Common myeloid progenitor, CD34-positive (primary cell): ENCODE data around the gene RMND5A.

Source experiments
- CTCF ChIA-PET: fragments of 350-600 bp; sonication (Branson Sonifier 250); formaldehyde crosslinking; loops from one replicate; lab custom pipeline; 2021; ENCODE audit warnings: antibody characterized with exemption; lab: Charles Lee
- POLR2A ChIA-PET: fragments of 350-600 bp; sonication (Branson Sonifier 250); formaldehyde crosslinking; loops from one replicate; lab custom pipeline; 2021; ENCODE audit warnings: antibody characterized with exemption; lab: Charles Lee
- DNase-seq, 3 donors: peaks; one replicate each; pipeline versions ENCODE4 v3.0.0 to v3.0.0-alpha.2; 2013
- H3K27ac ChIP-seq, 2 experiments: 1 replicate in 1 of 2; 2 replicates in 1 of 2; pipeline ENCODE4 v1.7.0; 2013; ENCODE audit warnings: inconsistent platforms in 2 of 2, low read length in 2 of 2, mild to moderate bottlenecking in 2 of 2, low read depth in 1 of 2, moderate library complexity in 1 of 2; ENCODE audit not compliant: severe bottlenecking in 2 of 2, insufficient read depth in 1 of 2, poor library complexity in 1 of 2
- H3K27me3 ChIP-seq, 5 experiments: replicated peaks in 2 of 5; 1 replicate in 3 of 5; 2 replicates in 2 of 5; pipeline versions ENCODE4 v1.6.1 to v1.7.0; 2013; ENCODE audit warnings: low read length in 4 of 5, mild to moderate bottlenecking in 2 of 5, moderate library complexity in 2 of 5, inconsistent platforms in 1 of 5; ENCODE audit not compliant: insufficient read depth in 5 of 5, control insufficient read depth in 4 of 5
- H3K36me3 ChIP-seq, 4 experiments: 1 replicate in 2 of 4; 2 replicates in 2 of 4; pipeline versions ENCODE4 v1.6.1 to v1.7.0; 2013; ENCODE audit warnings: low read length in 3 of 4, control low read depth in 1 of 4, mild to moderate bottlenecking in 1 of 4; ENCODE audit not compliant: control insufficient read depth in 4 of 4, insufficient read depth in 4 of 4
- H3K4me1 ChIP-seq, 4 experiments: 1 replicate in 3 of 4; 2 replicates in 1 of 4; pipeline versions ENCODE4 v1.6.1 to v1.7.1; 2013; ENCODE audit warnings: low read length in 3 of 4, mild to moderate bottlenecking in 3 of 4, control low read depth in 1 of 4, inconsistent platforms in 1 of 4, moderate library complexity in 1 of 4; ENCODE audit not compliant: control insufficient read depth in 4 of 4, insufficient read depth in 4 of 4; ENCODE audit errors: control extremely low read depth in 1 of 4
- H3K4me3 ChIP-seq, 7 experiments: 1 replicate in 4 of 7; 2 replicates in 3 of 7; pipeline versions ENCODE4 v1.5.1 to v1.7.0; 2013; ENCODE audit warnings: mild to moderate bottlenecking in 7 of 7, low read length in 6 of 7, moderate library complexity in 6 of 7, inconsistent platforms in 2 of 7, low read depth in 2 of 7, control low read depth in 1 of 7; ENCODE audit not compliant: insufficient read depth in 4 of 7, control insufficient read depth in 1 of 7; ENCODE audit errors: extremely low read depth in 1 of 7
- H3K9me3 ChIP-seq, 5 experiments: 1 replicate in 4 of 5; 2 replicates in 1 of 5; pipeline versions ENCODE4 v1.6.1 to v1.7.1; 2013; ENCODE audit warnings: low read length in 4 of 5, mild to moderate bottlenecking in 2 of 5, inconsistent platforms in 1 of 5, low read depth in 1 of 5, moderate library complexity in 1 of 5; ENCODE audit not compliant: control insufficient read depth in 4 of 5, insufficient read depth in 2 of 5; ENCODE audit errors: control extremely low read depth in 1 of 5
- WGBS: methylation state at CpG from one replicate; pipeline ENCODE4 v1.1.5; 2013; ENCODE audit not compliant: insufficient coverage; 5-methylcytosine and 5-hydroxymethylcytosine counted together

RMND5A gene

DNA sequence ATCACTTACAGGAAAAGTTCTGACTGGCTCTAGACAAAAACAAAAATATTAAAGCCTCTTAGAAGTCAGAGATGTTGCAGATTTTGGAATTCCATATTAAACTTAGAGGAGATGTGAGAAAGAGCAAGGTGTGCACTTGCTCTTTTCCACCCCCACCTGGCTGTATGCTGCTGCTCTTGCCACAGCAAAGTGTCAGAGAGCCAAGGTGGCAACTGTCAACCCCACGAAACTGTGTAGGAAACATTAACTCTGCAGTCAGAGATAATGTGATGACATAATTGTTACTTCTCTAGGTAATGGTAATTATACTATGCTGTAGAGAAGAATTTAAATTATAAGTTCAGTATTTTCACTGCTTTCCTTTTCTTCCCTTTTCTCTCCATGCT lies 45.2 kb downstream of the RMND5A start:
- H3K4me3 ChIP-seq, result no peak overlapping the region
- no peaks in the 10 kb centered on the region for H3K27me3 ChIP-seq
- H3K27ac ChIP-seq, result no peak overlapping the region
- H3K36me3 ChIP-seq, result peaks cover 15 to 50% (median 29%) of the 10 kb centered on the region in 4 experiments
- POLR2A ChIA-PET, result no interaction called here
- no peaks in the 10 kb centered on the region for H3K9me3 ChIP-seq
- no peak for DNase-seq
- CTCF ChIA-PET, result interaction anchor here (0.8 to 3.7 kb wide), 9 partner anchors 9 to 247 kb away, joined by 3 to 18 read pairs (median 5); no protein-coding TSS in a partner anchor
- no CpG with 5 or more reads among the region's 1 CpG for WGBS
- H3K4me1 ChIP-seq, result no peaks in the 10 kb centered on the region

DNA sequence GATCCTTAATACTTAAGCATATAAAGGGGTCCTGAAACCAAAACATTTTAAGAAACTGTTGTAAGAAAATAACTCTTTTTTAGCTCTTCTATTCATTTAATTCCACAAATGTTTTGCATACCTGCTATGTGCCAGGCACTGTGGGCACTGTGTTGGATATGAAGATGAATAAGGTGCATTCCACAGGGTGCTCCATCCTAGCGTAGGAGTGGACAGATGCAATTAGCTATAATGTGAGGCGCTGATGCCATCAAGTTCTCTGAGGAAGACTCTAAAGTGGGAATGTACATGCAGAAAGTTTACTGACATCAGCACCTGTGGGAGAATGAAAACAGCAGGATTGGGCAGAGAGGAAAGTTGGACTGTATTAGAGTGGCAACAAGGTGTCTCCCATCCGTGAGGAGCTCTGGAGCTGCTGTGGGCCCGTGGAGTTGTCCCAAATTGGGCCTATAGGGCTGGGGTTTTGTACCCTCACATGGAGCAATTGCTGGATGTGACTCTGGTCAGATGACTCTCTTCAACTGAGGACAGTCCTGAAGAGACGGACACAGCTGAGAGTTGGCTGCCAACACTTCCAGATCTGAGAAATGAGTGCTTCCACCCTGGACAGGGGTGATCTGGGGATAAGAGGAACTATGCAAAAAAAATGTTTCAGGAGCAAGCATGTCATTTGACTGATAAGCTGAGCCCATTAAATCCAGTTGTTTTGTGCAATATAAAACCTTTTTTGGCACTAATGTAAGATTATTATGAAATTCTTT lies 48.3 kb downstream of the RMND5A start:
- 91% methylated on average over 5 of the region's 5 CpGs for WGBS
- peaks cover 19 to 73% (median 41%) of the 10 kb centered on the region in 4 experiments for H3K36me3 ChIP-seq
- ChIA-PET CTCF (interaction anchor here (0.8 kb wide), 1 partner anchor 14 kb away, joined by 3 read pairs; no protein-coding TSS in a partner anchor), POLR2A (no interaction called here)
- no peaks in the 10 kb centered on the region for H3K9me3 ChIP-seq
- H3K4me1 ChIP-seq, result no peaks in the 10 kb centered on the region
- no peak for DNase-seq
- H3K27me3 ChIP-seq, result no peaks in the 10 kb centered on the region
- no peak overlapping the region for H3K27ac ChIP-seq
- H3K4me3 ChIP-seq, result no peak overlapping the region

DNA sequence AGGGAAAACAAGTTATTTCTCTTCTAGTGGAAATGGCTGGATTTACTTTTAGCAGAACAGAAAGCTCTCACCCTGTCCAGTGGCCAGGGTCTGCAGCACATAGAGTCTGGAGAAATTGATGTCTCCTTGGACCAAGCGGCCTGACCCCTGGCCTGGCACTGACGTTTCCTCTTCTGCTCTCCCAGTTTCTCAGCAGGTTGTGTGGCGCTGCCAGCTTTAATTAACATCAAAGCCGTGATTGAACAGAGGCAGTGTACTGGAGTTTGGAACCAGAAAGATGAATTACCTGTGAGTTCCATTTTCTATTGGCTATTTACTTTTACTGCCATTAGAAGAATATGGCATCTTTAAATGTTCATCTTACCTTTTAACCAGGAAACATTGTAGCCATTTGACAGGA lies 49.7 kb downstream of the RMND5A start:
- POLR2A ChIA-PET, result no interaction called here
- DNase-seq, result no peak
- CTCF ChIA-PET, result interaction anchor here (0.9 to 1.5 kb wide), 3 partner anchors 10 to 251 kb away, joined by 3 to 5 read pairs (median 5); no protein-coding TSS in a partner anchor

DNA sequence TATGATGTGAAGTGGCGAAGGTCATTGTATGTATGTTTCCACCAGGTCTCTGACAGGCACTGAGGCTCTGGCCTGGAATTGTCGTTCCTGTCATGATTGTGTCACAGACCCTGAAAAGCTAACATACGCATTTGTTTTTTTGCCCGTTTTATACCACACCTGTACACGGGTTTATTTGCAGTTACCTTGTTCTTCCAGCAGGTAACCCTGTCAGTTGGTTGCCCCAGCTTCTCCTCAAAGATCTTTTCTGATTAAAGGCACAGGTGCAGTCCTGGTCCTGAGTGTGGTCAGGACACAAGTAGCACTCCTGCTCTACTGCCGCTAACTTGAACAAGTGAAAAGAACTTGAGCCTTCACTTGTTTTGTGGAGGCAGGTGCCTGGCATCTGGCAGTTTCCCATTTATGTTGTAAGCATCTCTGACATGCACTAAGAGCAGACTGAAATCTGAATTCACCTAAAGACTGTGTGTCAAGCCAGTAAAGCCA lies 50.8 kb downstream of the RMND5A start:
- Histone ChIP-seq H3K4me3 (no peak overlapping the region), H3K27me3 (no peaks in the 10 kb centered on the region), H3K36me3 (peaks cover 21 to 89% (median 52%) of the 10 kb centered on the region in 4 experiments), H3K27ac (no peak overlapping the region), H3K4me1 (no peaks in the 10 kb centered on the region), H3K9me3 (no peaks in the 10 kb centered on the region)
- ChIA-PET CTCF (interaction anchor here (1.5 kb wide), 1 partner anchor 252 kb away, joined by 5 read pairs; no protein-coding TSS in a partner anchor), POLR2A (interaction anchor here (0.5 kb wide), 1 partner anchor 96 kb away, joined by 3 read pairs; no protein-coding TSS in a partner anchor)
- no peak for DNase-seq
- 95% methylated on average over 5 of the region's 6 CpGs for WGBS

More for the DNA sequence above, 49.7 kb downstream of the RMND5A start:
- peaks cover 23 to 87% (median 49%) of the 10 kb centered on the region in 4 experiments for H3K36me3 ChIP-seq
- H3K27me3 ChIP-seq, result no peaks in the 10 kb centered on the region
- H3K4me1 ChIP-seq, result no peaks in the 10 kb centered on the region
- WGBS, result 100% methylated on average over 3 of the region's 4 CpGs
- H3K4me3 ChIP-seq, result no peak overlapping the region
- H3K9me3 ChIP-seq, result no peaks in the 10 kb centered on the region
- no peak overlapping the region for H3K27ac ChIP-seq

DNA sequence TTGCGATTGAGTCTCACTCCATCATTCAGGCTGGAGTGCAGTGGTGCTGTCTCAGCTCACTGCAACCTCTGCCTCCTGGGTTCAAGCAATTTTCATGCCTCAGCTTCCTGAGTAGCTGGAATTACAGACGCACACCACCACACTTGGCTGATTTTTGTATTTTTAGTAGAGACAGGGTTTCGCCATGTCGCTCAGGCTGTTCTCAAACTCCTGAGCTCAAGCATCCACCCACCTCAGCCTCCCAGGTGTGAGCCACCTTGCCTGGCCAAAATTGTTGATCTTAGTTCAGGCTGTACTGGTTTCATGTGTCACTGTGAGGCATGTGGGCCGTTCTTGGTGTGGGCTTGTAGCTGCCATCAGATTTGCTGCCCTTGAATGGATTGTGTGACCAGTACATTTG lies 52.5 kb downstream of the RMND5A start:
- CTCF ChIA-PET, result interaction anchor here (1.1 kb wide), 1 partner anchor 25 kb away, joined by 3 read pairs; no protein-coding TSS in a partner anchor

DNA sequence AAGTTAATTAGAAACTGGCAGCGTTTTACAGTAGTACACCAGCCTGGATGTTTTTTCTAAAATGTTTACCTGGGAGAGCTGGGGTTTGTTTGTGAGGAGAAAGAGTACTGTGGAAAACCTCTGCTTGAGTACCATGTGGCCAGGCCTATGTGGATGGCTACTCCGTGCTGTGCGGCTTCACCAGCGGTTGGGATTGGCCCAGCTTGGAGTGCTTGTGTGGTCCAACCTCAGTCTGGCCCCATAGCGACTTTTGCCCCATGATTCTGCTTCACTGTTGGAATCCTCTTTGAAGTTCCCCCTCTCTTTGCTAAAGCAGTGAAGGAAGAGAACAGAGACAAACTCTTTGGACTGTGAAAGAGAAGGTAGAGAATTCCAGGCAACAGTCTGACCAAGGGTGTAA lies 54.8 kb downstream of the RMND5A start:
- ChIA-PET POLR2A (no interaction called here), CTCF (interaction anchor here (0.6 to 0.8 kb wide), 2 partner anchors 9 to 255 kb away, joined by 3 read pairs; no protein-coding TSS in a partner anchor)
- Histone ChIP-seq H3K27me3 (no peaks in the 10 kb centered on the region), H3K9me3 (no peaks in the 10 kb centered on the region), H3K36me3 (peaks cover 11 to 65% (median 40%) of the 10 kb centered on the region in 4 experiments), H3K27ac (no peak overlapping the region), H3K4me3 (no peak overlapping the region), H3K4me1 (no peaks in the 10 kb centered on the region)
- no peak for DNase-seq
- 90% methylated on average over 5 of the region's 5 CpGs for WGBS

More for the DNA sequence above, 52.5 kb downstream of the RMND5A start:
- POLR2A ChIA-PET, result no interaction called here
- Histone ChIP-seq H3K4me3 (no peak overlapping the region), H3K27me3 (no peaks in the 10 kb centered on the region), H3K9me3 (no peaks in the 10 kb centered on the region), H3K36me3 (peaks cover 16 to 81% (median 49%) of the 10 kb centered on the region in 4 experiments), H3K27ac (no peak overlapping the region), H3K4me1 (no peaks in the 10 kb centered on the region)
- DNase-seq, result no peak
- WGBS, result 90% methylated on average over 5 of the region's 5 CpGs

DNA sequence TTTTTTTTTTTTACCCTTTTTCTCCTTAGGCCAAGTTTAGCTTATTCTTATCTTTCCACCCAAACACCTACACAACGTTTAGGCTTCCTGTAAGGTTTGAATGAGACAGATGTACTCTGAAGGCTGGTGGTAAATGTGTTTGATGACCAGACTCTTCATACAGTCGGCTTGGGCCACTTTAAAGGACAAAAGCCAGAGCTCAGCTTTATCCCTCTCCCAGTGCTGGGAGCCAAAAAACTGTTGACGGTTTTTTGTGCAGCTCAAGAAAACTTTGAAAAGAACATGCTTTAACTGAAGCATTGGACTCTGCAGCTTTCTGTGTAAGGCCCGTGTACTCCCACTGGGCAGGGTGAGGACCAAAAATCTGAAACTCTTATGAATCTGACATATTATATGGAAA lies 55.2 kb downstream of the RMND5A start:
- POLR2A ChIA-PET, result no interaction called here
- WGBS, result 69% methylated on average over 3 of the region's 4 CpGs
- CTCF ChIA-PET, result no interaction called here

More for the DNA sequence above, 55.2 kb downstream of the RMND5A start:
- no peak overlapping the region for H3K27ac ChIP-seq
- no peaks in the 10 kb centered on the region for H3K27me3 ChIP-seq
- no peak overlapping the region for H3K4me3 ChIP-seq
- DNase-seq, result no peak
- peaks cover 10 to 60% (median 38%) of the 10 kb centered on the region in 4 experiments for H3K36me3 ChIP-seq
- H3K9me3 ChIP-seq, result no peaks in the 10 kb centered on the region
- no peaks in the 10 kb centered on the region for H3K4me1 ChIP-seq
